ENCODE data around the gene TTBK2. TPM values are rescaled to one million over a fixed set of nuclear protein-coding genes. Genes with fewer than 3 reads are reported as not detected.
"Not testable (repeated sequence)": the region's sequence is repeated elsewhere in the genome, so short reads cannot be mapped to it uniquely, and the experiment has no call there.

Gene TTBK2
- total RNA-seq, 1 experiment from 2014 or later = 10.6 TPM

DNA sequence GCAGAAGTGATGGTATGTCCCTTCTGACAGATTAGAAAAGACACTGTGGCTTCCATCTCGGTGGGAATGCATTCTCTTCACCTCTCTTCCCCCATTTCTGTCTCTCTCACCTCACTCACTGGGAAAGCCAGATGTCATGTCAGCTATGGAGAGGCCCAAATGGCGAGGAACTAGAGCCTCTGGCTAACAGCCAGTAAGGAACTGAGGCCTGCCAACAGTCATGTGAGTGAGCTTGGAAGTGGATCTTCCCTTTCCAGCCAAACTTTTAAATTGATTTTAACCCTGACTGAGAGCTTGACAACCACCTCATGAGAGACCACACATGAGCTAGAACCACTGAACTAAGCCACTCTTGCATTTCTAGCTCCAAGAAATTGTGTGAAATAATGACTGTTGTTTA lies 148.4 kb downstream of the TTBK2 start:
- no peaks in the 10 kb centered on the region for H3K4me1 ChIP-seq (ENCODE audit: insufficient read depth, low read length)
- no peak overlapping the region for H2BK5ac ChIP-seq (ENCODE audit: insufficient read length, low read length)
- no peak overlapping the region for H3K14ac ChIP-seq (ENCODE audit: insufficient read depth, low read length)
- no peak overlapping the region for H2AK5ac ChIP-seq (ENCODE audit: insufficient read length, low read length)
- H2BK12ac ChIP-seq (ENCODE audit: insufficient read length, low read depth, low read length) = no peak overlapping the region
- H3K23ac ChIP-seq (ENCODE audit: insufficient read length, low read depth, low read length) = no peak overlapping the region
- no peak overlapping the region for H3K27ac ChIP-seq (ENCODE audit: insufficient read length, low read depth, low read length)
- no peak overlapping the region for H4K8ac ChIP-seq (replicated peaks; ENCODE audit: insufficient read length, low read depth, low read length)
- no peak overlapping the region for H4K91ac ChIP-seq (ENCODE audit: insufficient read length, low read depth, low read length)
- WGBS (ENCODE audit: extremely low coverage, insufficient read length, low lambda C conversion rate) = no CpG with 5 or more reads among the region's 2 CpGs
- peaks cover 2 to 15% (median 5%) of the 10 kb centered on the region in 3 experiments; a peak in 5 of 7 replicates for H3K36me3 Mint-ChIP-seq (ENCODE audit: insufficient read depth in 1 of 3, low read depth in 3 of 3)
- H3K23me2 ChIP-seq (ENCODE audit: insufficient read length, low read depth, low read length, poor library complexity, severe bottlenecking) = no peaks in the 10 kb centered on the region
- no peak overlapping the region for H2BK120ac ChIP-seq (ENCODE audit: low read depth, low read length, poor library complexity, severe bottlenecking)
- no peak overlapping the region for H2BK15ac ChIP-seq (ENCODE audit: low read depth, low read length)
- TF ChIP-seq, protein P1, sequence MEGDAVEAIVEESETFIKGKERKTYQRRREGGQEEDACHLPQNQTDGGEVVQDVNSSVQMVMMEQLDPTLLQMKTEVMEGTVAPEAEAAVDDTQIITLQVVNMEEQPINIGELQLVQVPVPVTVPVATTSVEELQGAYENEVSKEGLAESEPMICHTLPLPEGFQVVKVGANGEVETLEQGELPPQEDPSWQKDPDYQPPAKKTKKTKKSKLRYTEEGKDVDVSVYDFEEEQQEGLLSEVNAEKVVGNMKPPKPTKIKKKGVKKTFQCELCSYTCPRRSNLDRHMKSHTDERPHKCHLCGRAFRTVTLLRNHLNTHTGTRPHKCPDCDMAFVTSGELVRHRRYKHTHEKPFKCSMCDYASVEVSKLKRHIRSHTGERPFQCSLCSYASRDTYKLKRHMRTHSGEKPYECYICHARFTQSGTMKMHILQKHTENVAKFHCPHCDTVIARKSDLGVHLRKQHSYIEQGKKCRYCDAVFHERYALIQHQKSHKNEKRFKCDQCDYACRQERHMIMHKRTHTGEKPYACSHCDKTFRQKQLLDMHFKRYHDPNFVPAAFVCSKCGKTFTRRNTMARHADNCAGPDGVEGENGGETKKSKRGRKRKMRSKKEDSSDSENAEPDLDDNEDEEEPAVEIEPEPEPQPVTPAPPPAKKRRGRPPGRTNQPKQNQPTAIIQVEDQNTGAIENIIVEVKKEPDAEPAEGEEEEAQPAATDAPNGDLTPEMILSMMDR (conservative IDR thresholded peaks at IDR 0.05) = no peak
- no peak overlapping the region for H3K27ac Mint-ChIP-seq
- no peaks in the 10 kb centered on the region for H4K20me1 ChIP-seq (ENCODE audit: control insufficient read depth, insufficient read depth, insufficient read length)
- H3K27me3 Mint-ChIP-seq (ENCODE audit: low read depth) = no peaks in the 10 kb centered on the region
- H4K5ac ChIP-seq (ENCODE audit: insufficient read length, low read depth, low read length) = no peak overlapping the region
- no peak for DNase-seq
- H2AFZ ChIP-seq (ENCODE audit: low read length) = no peak overlapping the region
- peaks cover 3 to 7% of the 10 kb centered on the region in 2 experiments; a peak in 1 of 4 replicates for H3K4me1 Mint-ChIP-seq
- no peaks in the 10 kb centered on the region for H3K79me2 ChIP-seq (ENCODE audit: insufficient read depth, low read length)
- H3T11ph ChIP-seq (ENCODE audit: low read length) = no peak overlapping the region
- H3K56ac ChIP-seq (ENCODE audit: insufficient read length, low read depth, low read length) = no peak overlapping the region
- H3K4ac ChIP-seq (ENCODE audit: low read depth, low read length) = no peak overlapping the region
- no peak overlapping the region for H3K4me2 ChIP-seq (ENCODE audit: insufficient read depth, insufficient read length, low read length)
- H3K79me1 ChIP-seq (ENCODE audit: insufficient read depth, low read depth, low read length, poor library complexity, severe bottlenecking) = no peaks in the 10 kb centered on the region
- H2BK20ac ChIP-seq (ENCODE audit: low read depth, low read length, poor library complexity, severe bottlenecking) = no peak overlapping the region
- no peak overlapping the region for H3K18ac ChIP-seq (ENCODE audit: insufficient read length, low read depth, low read length)
- H3K27me3 ChIP-seq (ENCODE audit: insufficient read depth, low read length) = no peaks in the 10 kb centered on the region
- H3K9me3 Mint-ChIP-seq = no peaks in the 10 kb centered on the region; a peak in 1 of 5 replicates
- H3K9me3 ChIP-seq (ENCODE audit: control insufficient read depth, low read depth, low read length) = no peaks in the 10 kb centered on the region
- no peak overlapping the region for H3K9ac ChIP-seq (ENCODE audit: extremely low read depth, insufficient read length, low read length)
- H3K4me3 Mint-ChIP-seq = no peak overlapping the region

DNA sequence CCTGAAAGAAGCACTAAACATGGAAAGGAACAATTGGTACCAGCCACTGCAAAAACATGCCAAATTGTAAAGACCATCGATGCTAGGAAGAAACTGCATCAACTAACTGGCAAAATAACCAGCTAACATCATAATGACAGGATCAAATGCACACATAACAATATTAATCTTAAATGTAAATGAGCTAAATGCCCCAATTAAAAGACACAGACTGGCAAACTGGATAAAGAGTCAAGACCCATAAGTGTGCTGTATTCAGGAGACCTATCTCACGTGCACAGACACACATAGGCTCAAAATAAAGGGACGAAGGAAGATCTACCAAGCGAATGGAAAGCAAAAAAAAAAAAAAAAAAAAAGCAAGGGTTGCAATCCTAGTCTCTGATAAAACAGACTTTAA lies 154.5 kb downstream of the TTBK2 start:
- not testable (repeated sequence) for H3K4me2 ChIP-seq (ENCODE audit: insufficient read depth, insufficient read length, low read length); H3K23me2 ChIP-seq (ENCODE audit: insufficient read length, low read depth, low read length, poor library complexity, severe bottlenecking); H2AK5ac ChIP-seq (ENCODE audit: insufficient read length, low read length); H2BK15ac ChIP-seq (ENCODE audit: low read depth, low read length); H4K20me1 ChIP-seq (ENCODE audit: control insufficient read depth, insufficient read depth, insufficient read length); H3K79me1 ChIP-seq (ENCODE audit: insufficient read depth, low read depth, low read length, poor library complexity, severe bottlenecking); H3K27ac Mint-ChIP-seq; DNase-seq; H3K27me3 Mint-ChIP-seq (ENCODE audit: low read depth); H2BK20ac ChIP-seq (ENCODE audit: low read depth, low read length, poor library complexity, severe bottlenecking); H3K23ac ChIP-seq (ENCODE audit: insufficient read length, low read depth, low read length); H3K27me3 ChIP-seq (ENCODE audit: insufficient read depth, low read length); H4K5ac ChIP-seq (ENCODE audit: insufficient read length, low read depth, low read length); H2AFZ ChIP-seq (ENCODE audit: low read length); H3K4ac ChIP-seq (ENCODE audit: low read depth, low read length); H2BK120ac ChIP-seq (ENCODE audit: low read depth, low read length, poor library complexity, severe bottlenecking); H3K27ac ChIP-seq (ENCODE audit: insufficient read length, low read depth, low read length); H3K18ac ChIP-seq (ENCODE audit: insufficient read length, low read depth, low read length); H3K56ac ChIP-seq (ENCODE audit: insufficient read length, low read depth, low read length); H3K79me2 ChIP-seq (ENCODE audit: insufficient read depth, low read length); H4K8ac ChIP-seq (replicated peaks; ENCODE audit: insufficient read length, low read depth, low read length); H2BK12ac ChIP-seq (ENCODE audit: insufficient read length, low read depth, low read length); H3K9me3 ChIP-seq (ENCODE audit: control insufficient read depth, low read depth, low read length); H3K9ac ChIP-seq (ENCODE audit: extremely low read depth, insufficient read length, low read length); H3K14ac ChIP-seq (ENCODE audit: insufficient read depth, low read length); H3T11ph ChIP-seq (ENCODE audit: low read length); H4K91ac ChIP-seq (ENCODE audit: insufficient read length, low read depth, low read length); H2BK5ac ChIP-seq (ENCODE audit: insufficient read length, low read length); H3K4me1 ChIP-seq (ENCODE audit: insufficient read depth, low read length); H3K4me3 Mint-ChIP-seq
- H3K9me3 Mint-ChIP-seq = peaks cover 18 to 19% of the 10 kb centered on the region in 2 experiments
- peaks cover 17 to 22% (median 20%) of the 10 kb centered on the region in 3 experiments for H3K36me3 Mint-ChIP-seq (ENCODE audit: insufficient read depth in 1 of 3, low read depth in 3 of 3)
- peaks cover 13 to 15% of the 10 kb centered on the region in 2 experiments for H3K4me1 Mint-ChIP-seq
- no CpG with 5 or more reads among the region's 4 CpGs for WGBS (ENCODE audit: extremely low coverage, insufficient read length, low lambda C conversion rate)

Measured in H9 (cell line).